GM23338 (cell line): ENCODE data around the gene MED13. TPM values are rescaled to one million over a fixed set of nuclear protein-coding genes. Genes with fewer than 3 reads are reported as not detected.

ENCODE experiments used
- ATAC-seq: fragments of 200-7000 bp; cut with Tn5 transposase; 3 replicates; pipeline ENCODE4 v1.9.1; 2020
- DNase-seq: peaks from one replicate; pipeline ENCODE4 v3.0.0-alpha.2; 2015; ENCODE audit warnings: low spot score
- H2AFZ ChIP-seq: fragments of 200-600 bp; sonication (generic); 2 replicates; pipeline ENCODE4 v1.8.0; 2016; ENCODE audit warnings: antibody characterized with exemption, mild to moderate bottlenecking, moderate library complexity
- H3F3A ChIP-seq: fragments of 200-600 bp; sonication (generic); replicated peaks from 2 replicates; pipeline ENCODE4 v1.8.0; 2017; ENCODE audit warnings: antibody characterized with exemption, mixed run types, low read depth
- H3K27ac ChIP-seq: fragments of 200-600 bp; sonication (generic); 2 replicates; pipeline ENCODE4 v1.6.1; 2016; ENCODE audit warnings: low read depth
- H3K27me3 ChIP-seq: fragments of 200-600 bp; sonication (generic); 2 replicates; pipeline ENCODE4 v1.8.0; 2016; ENCODE audit warnings: mild to moderate bottlenecking, mixed run types, moderate library complexity; ENCODE audit not compliant: insufficient read depth
- H3K36me3 ChIP-seq: fragments of 200-600 bp; sonication (generic); 2 replicates; pipeline ENCODE4 v1.8.0; 2016; ENCODE audit warnings: mild to moderate bottlenecking; ENCODE audit not compliant: insufficient read depth
- H3K4me1 ChIP-seq: fragments of 200-600 bp; sonication (generic); 2 replicates; pipeline ENCODE4 v1.8.0; 2016; ENCODE audit warnings: mild to moderate bottlenecking, moderate library complexity; ENCODE audit not compliant: insufficient read depth
- H3K4me2 ChIP-seq: fragments of 200-600 bp; sonication (generic); 2 replicates; pipeline ENCODE4 v1.7.1; 2017; ENCODE audit warnings: mixed run types
- H3K4me3 ChIP-seq: fragments of 200-600 bp; sonication (generic); 2 replicates; pipeline ENCODE4 v1.6.1; 2016; ENCODE audit warnings: mixed run types
- H3K79me2 ChIP-seq: fragments of 200-600 bp; sonication (generic); replicated peaks from 2 replicates; pipeline ENCODE4 v1.8.0; 2017; ENCODE audit warnings: mild to moderate bottlenecking; ENCODE audit not compliant: insufficient read depth
- H3K9me2 ChIP-seq: fragments of 200-600 bp; sonication (generic); 2 replicates; pipeline ENCODE4 v1.8.0; 2017; ENCODE audit not compliant: insufficient read depth
- H4K20me1 ChIP-seq: fragments of 200-600 bp; sonication (generic); replicated peaks from 2 replicates; pipeline ENCODE4 v1.8.0; 2017; ENCODE audit warnings: mild to moderate bottlenecking; ENCODE audit not compliant: insufficient read depth
- H3K27ac Mint-ChIP-seq: 2 replicates; pipeline ENCODE4 v1.8.0; 2020; ENCODE audit warnings: inconsistent platforms, mild to moderate bottlenecking, moderate library complexity, mixed read lengths
- H3K27me3 Mint-ChIP-seq: 3 replicates; pipeline ENCODE4 v1.8.0; 2022; ENCODE audit warnings: low read depth, mild to moderate bottlenecking, moderate library complexity, mixed read lengths, inconsistent platforms; ENCODE audit not compliant: insufficient read depth, poor library complexity
- H3K36me3 Mint-ChIP-seq: 3 replicates; pipeline ENCODE4 v1.8.0; 2021; ENCODE audit warnings: low read depth, mild to moderate bottlenecking, inconsistent platforms, moderate library complexity, mixed read lengths
- H3K4me1 Mint-ChIP-seq: 3 replicates; pipeline ENCODE4 v1.8.0; 2020; ENCODE audit warnings: mild to moderate bottlenecking, inconsistent platforms, mixed read lengths
- H3K4me3 Mint-ChIP-seq: 3 replicates; pipeline ENCODE4 v1.8.0; 2021; ENCODE audit warnings: moderate library complexity, mild to moderate bottlenecking, inconsistent platforms, mixed read lengths
- H3K9me3 Mint-ChIP-seq: 3 replicates; pipeline ENCODE4 v1.8.0; 2020; ENCODE audit warnings: moderate library complexity, mild to moderate bottlenecking, inconsistent platforms, mixed read lengths
- CREB1 ChIP-seq: fragments of 250-450 bp; sonication (Bioruptor Pico); IDR thresholded peaks from 2 replicates; pipeline ENCODE4 v1.5.0; 2020; ENCODE audit warnings: low read depth, mild to moderate bottlenecking, moderate library complexity
- CTCF ChIP-seq, 2 experiments: fragments of 200-600 bp in 1 of 2; sonication (generic) in 1 of 2; conservative IDR thresholded peaks; 2 replicates each; pipeline versions ENCODE4 v1.5.1 to v1.6.1; 2016 to 2017; ENCODE audit warnings: antibody characterized with exemption in 2 of 2, low read depth in 2 of 2, mild to moderate bottlenecking in 2 of 2, moderate library complexity in 1 of 2
- EZH2 ChIP-seq: fragments of 200-600 bp; sonication (generic); IDR thresholded peaks from one replicate; pipeline ENCODE4 v1.8.0; 2017; ENCODE audit warnings: antibody characterized with exemption, mild to moderate bottlenecking, low read depth; ENCODE audit not compliant: unreplicated experiment
- EZH2phosphoT487 ChIP-seq: fragments of 200-600 bp; sonication (generic); IDR thresholded peaks from one replicate; pipeline ENCODE4 v1.8.1; 2018; ENCODE audit warnings: antibody characterized with exemption; ENCODE audit not compliant: unreplicated experiment
- JUNB ChIP-seq: IDR thresholded peaks from one replicate; pipeline ENCODE4 v1.6.1; 2016; ENCODE audit warnings: antibody characterized with exemption; ENCODE audit not compliant: unreplicated experiment
- NANOG ChIP-seq: IDR thresholded peaks from 2 replicates; pipeline ENCODE4 v1.6.1; 2016; ENCODE audit warnings: antibody characterized with exemption, borderline replicate concordance
- POLR2AphosphoS5 ChIP-seq: IDR thresholded peaks from 2 replicates; pipeline ENCODE4 v1.6.1; 2016; ENCODE audit warnings: antibody characterized with exemption, low read depth
- STAT1 ChIP-seq: IDR thresholded peaks from one replicate; pipeline ENCODE4 v1.6.1; 2016; ENCODE audit warnings: antibody characterized with exemption; ENCODE audit not compliant: unreplicated experiment
- ZNF114 ChIP-seq: fragments of 250-450 bp; sonication (Bioruptor Pico); IDR thresholded peaks from 2 replicates; pipeline ENCODE4 v1.5.0; 2020; ENCODE audit warnings: mild to moderate bottlenecking, moderate library complexity
- ZNF331 ChIP-seq: fragments of 250-450 bp; sonication (Bioruptor Pico); IDR thresholded peaks from 2 replicates; pipeline ENCODE4 v1.5.0; 2020; ENCODE audit warnings: low read depth, mild to moderate bottlenecking, moderate library complexity
- ZNF462 ChIP-seq: fragments of 250-450 bp; sonication (Bioruptor Pico); IDR thresholded peaks from 2 replicates; pipeline ENCODE4 v1.5.0; 2020; ENCODE audit warnings: mild to moderate bottlenecking, moderate library complexity
- polyA plus RNA-seq: library from polyadenylated mRNA; unstranded; fragments of >200 nt; fragmentation: Nextera tagmentation; extraction: Ambion mirVana; gene quantifications from 2 replicates; pipeline ENCODE4 v1.2.1, GENCODE V29; 2016
- total RNA-seq: library from RNA; depleted of rRNA; stranded (reverse); fragments of >200 nt; shearing (Covaris generic); gene quantifications from 2 replicates; pipeline ENCODE4 v1.2.3, GENCODE V29; 2014
- TF ChIP-seq, protein P1 (sequence below): IDR thresholded peaks from 2 replicates; pipeline ENCODE4 v1.6.1; 2016; ENCODE audit warnings: antibody characterized with exemption
- TF ChIP-seq, protein P2 (sequence below): IDR thresholded peaks from one replicate; pipeline ENCODE4 v1.6.1; 2018; ENCODE audit warnings: antibody characterized with exemption; ENCODE audit not compliant: unreplicated experiment

MED13 gene
- total and polyA plus RNA-seq, 2 experiments from 2014 or later: 13.0 to 45.8 TPM

DNA sequence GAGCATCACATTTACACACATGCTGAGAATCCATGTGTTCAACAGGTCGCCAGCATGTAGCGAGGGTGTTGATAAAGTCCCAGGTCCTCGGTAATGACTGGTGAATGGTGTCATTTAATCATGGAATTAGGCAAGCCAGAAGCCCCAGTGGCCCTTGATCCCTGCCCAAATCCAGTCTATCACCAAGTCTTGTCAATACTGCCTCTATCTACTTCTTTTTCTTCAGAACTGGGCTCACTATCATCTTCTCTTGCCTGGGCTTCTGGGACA, 31.3 kb upstream of the MED13 start:
- Histone ChIP-seq H4K20me1 (no peaks in the 10 kb centered on the region), H3K4me1 (no peaks in the 10 kb centered on the region), H3K27ac (no peak overlapping the region), H3K4me2 (no peak overlapping the region), H3K9me2 (no peaks in the 10 kb centered on the region), H3F3A (no peaks in the 10 kb centered on the region), H3K27me3 (no peaks in the 10 kb centered on the region), H3K4me3 (no peak overlapping the region), H2AFZ (no peak overlapping the region), H3K36me3 (no peaks in the 10 kb centered on the region), H3K79me2 (no peaks in the 10 kb centered on the region)
- H3K4me1 Mint-ChIP-seq: peaks cover 2% of the 10 kb centered on the region; the same call in 1 of the 3 replicates
- H3K27me3 Mint-ChIP-seq: no peaks in the 10 kb centered on the region
- no peaks in the 10 kb centered on the region; the same call in 2 of the 3 replicates for H3K9me3 Mint-ChIP-seq
- H3K27ac Mint-ChIP-seq: no peak overlapping the region
- H3K4me3 Mint-ChIP-seq: no peak overlapping the region
- DNase-seq: no peak
- no peaks in the 10 kb centered on the region; the same call in 2 of the 3 replicates for H3K36me3 Mint-ChIP-seq
- ATAC-seq: no peak
- TF ChIP-seq CTCF (conservative IDR thresholded peaks at IDR 0.05; ENCODE audit: low read depth in 2 of 2) (no peak), POLR2AphosphoS5 (no peak), ZNF462 (CRISPR knock-in tag) (no peak), ZNF114 (CRISPR knock-in tag) (no peak), CREB1 (CRISPR knock-in tag) (no peak), EZH2 (no peak), NANOG (no peak), JUNB (no peak), EZH2phosphoT487 (no peak), ZNF331 (CRISPR knock-in tag) (no peak), STAT1 (no peak)
- TF ChIP-seq, protein P1, sequence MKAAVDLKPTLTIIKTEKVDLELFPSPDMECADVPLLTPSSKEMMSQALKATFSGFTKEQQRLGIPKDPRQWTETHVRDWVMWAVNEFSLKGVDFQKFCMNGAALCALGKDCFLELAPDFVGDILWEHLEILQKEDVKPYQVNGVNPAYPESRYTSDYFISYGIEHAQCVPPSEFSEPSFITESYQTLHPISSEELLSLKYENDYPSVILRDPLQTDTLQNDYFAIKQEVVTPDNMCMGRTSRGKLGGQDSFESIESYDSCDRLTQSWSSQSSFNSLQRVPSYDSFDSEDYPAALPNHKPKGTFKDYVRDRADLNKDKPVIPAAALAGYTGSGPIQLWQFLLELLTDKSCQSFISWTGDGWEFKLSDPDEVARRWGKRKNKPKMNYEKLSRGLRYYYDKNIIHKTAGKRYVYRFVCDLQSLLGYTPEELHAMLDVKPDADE: no peak
- TF ChIP-seq, protein P2, sequence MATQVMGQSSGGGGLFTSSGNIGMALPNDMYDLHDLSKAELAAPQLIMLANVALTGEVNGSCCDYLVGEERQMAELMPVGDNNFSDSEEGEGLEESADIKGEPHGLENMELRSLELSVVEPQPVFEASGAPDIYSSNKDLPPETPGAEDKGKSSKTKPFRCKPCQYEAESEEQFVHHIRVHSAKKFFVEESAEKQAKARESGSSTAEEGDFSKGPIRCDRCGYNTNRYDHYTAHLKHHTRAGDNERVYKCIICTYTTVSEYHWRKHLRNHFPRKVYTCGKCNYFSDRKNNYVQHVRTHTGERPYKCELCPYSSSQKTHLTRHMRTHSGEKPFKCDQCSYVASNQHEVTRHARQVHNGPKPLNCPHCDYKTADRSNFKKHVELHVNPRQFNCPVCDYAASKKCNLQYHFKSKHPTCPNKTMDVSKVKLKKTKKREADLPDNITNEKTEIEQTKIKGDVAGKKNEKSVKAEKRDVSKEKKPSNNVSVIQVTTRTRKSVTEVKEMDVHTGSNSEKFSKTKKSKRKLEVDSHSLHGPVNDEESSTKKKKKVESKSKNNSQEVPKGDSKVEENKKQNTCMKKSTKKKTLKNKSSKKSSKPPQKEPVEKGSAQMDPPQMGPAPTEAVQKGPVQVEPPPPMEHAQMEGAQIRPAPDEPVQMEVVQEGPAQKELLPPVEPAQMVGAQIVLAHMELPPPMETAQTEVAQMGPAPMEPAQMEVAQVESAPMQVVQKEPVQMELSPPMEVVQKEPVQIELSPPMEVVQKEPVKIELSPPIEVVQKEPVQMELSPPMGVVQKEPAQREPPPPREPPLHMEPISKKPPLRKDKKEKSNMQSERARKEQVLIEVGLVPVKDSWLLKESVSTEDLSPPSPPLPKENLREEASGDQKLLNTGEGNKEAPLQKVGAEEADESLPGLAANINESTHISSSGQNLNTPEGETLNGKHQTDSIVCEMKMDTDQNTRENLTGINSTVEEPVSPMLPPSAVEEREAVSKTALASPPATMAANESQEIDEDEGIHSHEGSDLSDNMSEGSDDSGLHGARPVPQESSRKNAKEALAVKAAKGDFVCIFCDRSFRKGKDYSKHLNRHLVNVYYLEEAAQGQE: no peak
